Kidney (tissue), 14 donors: Measurements from ENCODE around the gene CSNK2A2. TPM values are rescaled to one million over a fixed set of nuclear protein-coding genes. Genes with fewer than 3 reads are reported as not detected.
A peak's percentile ranks its signal among the peaks of the same experiment; 100 is the strongest.

Experiments used
- DNase-seq, 5 donors: peaks; one replicate each; pipeline ENCODE4 v3.0.0-alpha.2; 2013 to 2020
- FAIRE-seq: peaks from 2 replicates; lab custom pipeline; 2012; peaks lifted over from hg19 to GRCh38; lab: Jason Lieb, UNC
- H3K27ac ChIP-seq, 2 donors: one replicate each; pipeline ENCODE4 v1.7.0; 2013; ENCODE audit warnings: low read depth in 2 of 2, low read length in 2 of 2, inconsistent platforms in 1 of 2
- H3K27me3 ChIP-seq: one replicate; pipeline ENCODE4 v1.7.1; 2013; ENCODE audit warnings: low read length, inconsistent platforms; ENCODE audit not compliant: control insufficient read depth, insufficient read depth
- H3K36me3 ChIP-seq, 3 donors: one replicate each; pipeline versions ENCODE4 v1.7.0 to v1.7.1; 2013; ENCODE audit warnings: low read length in 3 of 3, control low read depth in 1 of 3, inconsistent platforms in 1 of 3; ENCODE audit not compliant: insufficient read depth in 3 of 3, control insufficient read depth in 2 of 3
- H3K4me1 ChIP-seq, 3 donors: one replicate each; pipeline versions ENCODE4 v1.7.0 to v1.7.1; 2013; ENCODE audit warnings: low read length in 3 of 3, inconsistent platforms in 1 of 3, low read depth in 1 of 3; ENCODE audit not compliant: control insufficient read depth in 2 of 3, insufficient read depth in 2 of 3
- H3K4me3 ChIP-seq, 3 donors: one replicate each; pipeline versions ENCODE4 v1.7.0 to v1.8.1; 2013; ENCODE audit warnings: low read length in 3 of 3, control low read depth in 1 of 3, inconsistent platforms in 1 of 3
- H3K9ac ChIP-seq, 3 donors: one replicate each; pipeline versions ENCODE4 v1.7.0 to v1.7.1; 2013; ENCODE audit warnings: low read length in 3 of 3, control low read depth in 1 of 3, inconsistent platforms in 1 of 3
- H3K9me3 ChIP-seq, 3 donors: one replicate each; pipeline versions ENCODE4 v1.7.0 to v1.7.1; 2013; ENCODE audit warnings: low read length in 3 of 3, control low read depth in 1 of 3, inconsistent platforms in 1 of 3; ENCODE audit not compliant: control insufficient read depth in 2 of 3, insufficient read depth in 1 of 3
- intact Hi-C: fragments of 100-400 bp; cut with DNase I; formaldehyde crosslinking; loops from one replicate; pipeline ENCODE4 v1.11.1; 2022
- polyA plus RNA-seq: library from polyadenylated mRNA; stranded (reverse); fragments of 350-450 nt; fragmentation: Illumina TruSeq; extraction: RNeasy Lipid Tissue Mini Kit (QIAGEN cat#74804); gene quantifications from one replicate; pipeline ENCODE4 v1.2.3, GENCODE V29; 2014; ENCODE audit warnings: low read depth, low replicate concordance; ENCODE audit not compliant: insufficient read depth
- total RNA-seq: library from RNA; stranded (reverse); fragmentation: NEBNext Ultra II Directional; extraction: Animal tissue kit (Norgen Biotek cat#: 25700); gene quantifications from one replicate; pipeline ENCODE4 v1.2.1, GENCODE V29; 2021
- TF ChIP-seq, protein P1 (sequence below): IDR thresholded peaks from 3 replicates; pipeline ENCODE4 v1.5.1; 2012; ENCODE audit warnings: mild to moderate bottlenecking, moderate library complexity, borderline replicate concordance; ENCODE audit not compliant: insufficient read depth; ENCODE audit errors: extremely low read depth
- donor health status: control.
- donor health status: control.
- donor health status: control.
- donor health status: control.
- donor health status: control.
- donor health status: DM: yes; HTN: yes; CAD: no.
- donor health status: Normal renal cell carcinoma (clear cell type).

Gene CSNK2A2
- total and polyA plus RNA-seq, 2 donors from 2014 or later = 26.7 to 55.3 TPM

GRCh38 chr16:58201163-58201562 lies 3.3 kb upstream of the CSNK2A2 start:
- FAIRE-seq (no peak), DNase-seq (no peak)
- intact Hi-C loops = no loop called here
- H3K4me1 ChIP-seq = peaks cover 0 to 7% (median 0%) of the 10 kb centered on the region in 3 donors
- H3K27ac ChIP-seq = no peak overlapping the region
- no peaks in the 10 kb centered on the region for H3K27me3 ChIP-seq
- no peaks in the 10 kb centered on the region for H3K9me3 ChIP-seq
- no peak overlapping the region for H3K9ac ChIP-seq
- H3K4me3 ChIP-seq = no peak overlapping the region
- H3K36me3 ChIP-seq = no peaks in the 10 kb centered on the region
- TF ChIP-seq, protein P1, sequence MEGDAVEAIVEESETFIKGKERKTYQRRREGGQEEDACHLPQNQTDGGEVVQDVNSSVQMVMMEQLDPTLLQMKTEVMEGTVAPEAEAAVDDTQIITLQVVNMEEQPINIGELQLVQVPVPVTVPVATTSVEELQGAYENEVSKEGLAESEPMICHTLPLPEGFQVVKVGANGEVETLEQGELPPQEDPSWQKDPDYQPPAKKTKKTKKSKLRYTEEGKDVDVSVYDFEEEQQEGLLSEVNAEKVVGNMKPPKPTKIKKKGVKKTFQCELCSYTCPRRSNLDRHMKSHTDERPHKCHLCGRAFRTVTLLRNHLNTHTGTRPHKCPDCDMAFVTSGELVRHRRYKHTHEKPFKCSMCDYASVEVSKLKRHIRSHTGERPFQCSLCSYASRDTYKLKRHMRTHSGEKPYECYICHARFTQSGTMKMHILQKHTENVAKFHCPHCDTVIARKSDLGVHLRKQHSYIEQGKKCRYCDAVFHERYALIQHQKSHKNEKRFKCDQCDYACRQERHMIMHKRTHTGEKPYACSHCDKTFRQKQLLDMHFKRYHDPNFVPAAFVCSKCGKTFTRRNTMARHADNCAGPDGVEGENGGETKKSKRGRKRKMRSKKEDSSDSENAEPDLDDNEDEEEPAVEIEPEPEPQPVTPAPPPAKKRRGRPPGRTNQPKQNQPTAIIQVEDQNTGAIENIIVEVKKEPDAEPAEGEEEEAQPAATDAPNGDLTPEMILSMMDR = no peak

DNA sequence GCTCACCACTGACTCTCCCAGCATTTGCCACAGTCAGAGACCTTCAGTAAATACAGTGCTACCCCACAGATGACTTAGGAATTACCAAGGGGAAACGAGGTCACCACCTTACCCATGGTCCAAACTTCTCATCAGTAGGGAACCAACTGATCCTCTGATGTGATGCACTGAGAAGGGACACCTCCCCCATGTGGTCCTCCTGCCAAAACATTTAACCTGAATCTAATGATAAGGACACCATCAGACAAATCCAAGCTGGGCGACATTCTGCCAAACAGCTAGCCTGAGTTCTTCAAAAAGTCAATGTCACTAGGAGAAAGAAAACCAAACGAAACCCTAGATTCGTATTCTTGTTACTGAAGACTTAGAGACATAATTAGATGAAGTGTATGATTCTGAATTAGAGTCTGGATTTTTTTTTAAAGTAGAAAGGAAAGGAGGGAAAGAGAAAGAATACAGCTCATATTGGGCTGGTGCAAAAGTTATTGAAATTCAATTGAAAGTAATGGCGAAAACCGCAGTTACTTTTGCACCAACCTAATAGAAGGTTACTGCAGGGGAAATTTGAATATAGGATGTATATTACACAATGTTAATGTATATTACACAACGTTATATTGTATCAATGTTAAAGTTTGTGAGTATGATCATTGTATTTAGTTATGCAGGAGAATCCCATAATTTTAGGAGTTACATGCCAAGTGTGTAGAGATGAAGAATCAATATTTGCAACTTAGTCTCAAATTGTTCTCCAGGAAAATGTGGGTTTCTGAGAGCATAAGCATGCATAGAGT lies 2.3 kb upstream of the CSNK2A2 start:
- H3K4me1 ChIP-seq = peaks cover 0 to 7% (median 0%) of the 10 kb centered on the region in 3 donors
- H3K9ac ChIP-seq = no peak overlapping the region
- H3K27ac ChIP-seq = no peak overlapping the region
- H3K9me3 ChIP-seq = no peaks in the 10 kb centered on the region
- DNase-seq (no peak), FAIRE-seq (no peak)
- peaks cover 0 to under 1% (median under 1%) of the 10 kb centered on the region in 3 donors for H3K36me3 ChIP-seq
- no peaks in the 10 kb centered on the region for H3K27me3 ChIP-seq
- no peak overlapping the region for H3K4me3 ChIP-seq
- TF ChIP-seq, protein P1 = no peak
- intact Hi-C loops = no loop called here

- Histone ChIP-seq H3K36me3 (peaks cover 0 to 3% (median 2%) of the 10 kb centered on the region in 3 donors), H3K27me3 (no peaks in the 10 kb centered on the region), H3K9me3 (no peaks in the 10 kb centered on the region), H3K9ac (peak overlapping the region in 1 of 3 donors; percentile 21), H3K4me1 (peaks cover 0 to 7% (median 0%) of the 10 kb centered on the region in 3 donors), H3K4me3 (peak overlapping the region in 1 of 3 donors; percentile 62), H3K27ac (no peak overlapping the region)
- no peak for DNase-seq
- TF ChIP-seq, protein P1 = no peak
- no peak for FAIRE-seq
- intact Hi-C loops = no loop called here
These were observed 1.0 kb upstream of the CSNK2A2 start for GRCh38 chr16:58198803-58199411.
